HS-27A (cell line): ENCODE data around the gene NPBWR2.

ENCODE experiments used
- DNase-seq: peaks from one replicate; pipeline ENCODE4 v3.0.0-alpha.2; 2012; ENCODE audit warnings: low read depth, missing footprints

Gene NPBWR2

DNA sequence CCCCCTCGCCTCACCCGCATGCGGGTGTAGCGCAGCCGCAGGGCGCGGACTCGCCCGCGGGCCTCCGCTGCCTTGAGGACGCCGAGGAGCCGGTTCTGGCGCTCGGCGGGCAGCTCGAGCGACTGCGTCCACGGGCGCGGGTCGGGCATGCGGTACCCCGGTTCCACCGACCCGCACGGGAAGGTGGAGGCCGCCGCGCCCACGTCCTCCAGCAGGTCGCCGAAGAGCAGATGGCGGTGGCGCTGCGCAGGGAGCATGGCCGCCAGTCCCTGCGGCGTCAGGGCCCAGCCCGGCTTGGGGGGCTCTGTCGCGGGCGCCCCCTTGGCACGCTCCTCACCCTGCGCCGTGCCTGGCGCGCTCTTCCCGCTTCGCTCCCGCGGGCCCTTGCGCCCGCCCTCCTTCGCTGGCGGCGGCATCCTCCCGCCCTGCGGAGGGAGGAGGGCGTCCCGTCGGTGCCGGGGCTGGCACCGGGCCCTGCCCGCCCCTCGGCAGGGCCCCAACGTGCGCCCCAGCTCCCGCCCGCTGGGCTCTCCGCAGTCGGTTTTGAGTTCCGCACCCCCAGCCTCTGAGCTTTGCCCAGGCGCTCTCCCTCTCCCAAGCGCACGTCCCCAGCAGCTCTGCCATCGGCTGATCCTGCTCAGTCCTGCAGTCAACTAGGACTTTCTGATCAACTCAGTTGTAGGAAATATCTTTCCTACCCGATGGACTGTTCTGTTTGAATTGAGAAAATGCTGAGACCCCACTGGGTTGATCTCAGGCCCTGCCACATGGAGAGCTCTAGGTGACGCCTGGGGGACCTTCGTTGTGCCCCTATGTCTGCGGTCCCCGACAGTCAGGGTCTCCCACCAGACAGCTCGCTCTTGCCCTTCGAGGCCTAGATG lies 23.3 kb downstream of the NPBWR2 start, which contains the start of gene LKAAEAR1:
TSS of gene LKAAEAR1 (minus strand) at position 595 of the 881 bp plus-strand sequence. CDS start at position 416, 179 bp downstream.
- DNase-seq = no peak

DNA sequence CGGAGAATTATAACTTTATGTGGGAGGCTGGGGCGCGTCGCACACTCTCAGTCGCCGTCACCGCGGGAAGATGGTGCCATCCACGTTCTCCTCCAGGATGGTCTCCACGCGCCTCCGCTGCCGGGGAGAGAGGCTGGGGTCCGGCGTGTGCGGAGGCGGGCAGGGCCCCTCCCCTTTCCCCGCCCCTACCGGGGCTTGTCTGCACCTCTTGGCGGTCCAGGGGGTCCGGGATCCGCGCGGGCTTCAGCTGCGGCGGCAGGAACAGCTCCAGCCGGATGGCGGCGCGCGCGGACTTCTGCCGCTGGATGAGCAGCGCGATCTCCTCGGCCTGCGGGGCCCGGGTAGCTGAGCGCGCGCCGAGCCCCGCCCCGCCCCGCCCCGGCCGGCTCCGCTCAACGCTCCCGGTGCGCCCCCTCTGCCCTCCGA lies 24.0 kb downstream of the NPBWR2 start:
- no peak for DNase-seq

DNA sequence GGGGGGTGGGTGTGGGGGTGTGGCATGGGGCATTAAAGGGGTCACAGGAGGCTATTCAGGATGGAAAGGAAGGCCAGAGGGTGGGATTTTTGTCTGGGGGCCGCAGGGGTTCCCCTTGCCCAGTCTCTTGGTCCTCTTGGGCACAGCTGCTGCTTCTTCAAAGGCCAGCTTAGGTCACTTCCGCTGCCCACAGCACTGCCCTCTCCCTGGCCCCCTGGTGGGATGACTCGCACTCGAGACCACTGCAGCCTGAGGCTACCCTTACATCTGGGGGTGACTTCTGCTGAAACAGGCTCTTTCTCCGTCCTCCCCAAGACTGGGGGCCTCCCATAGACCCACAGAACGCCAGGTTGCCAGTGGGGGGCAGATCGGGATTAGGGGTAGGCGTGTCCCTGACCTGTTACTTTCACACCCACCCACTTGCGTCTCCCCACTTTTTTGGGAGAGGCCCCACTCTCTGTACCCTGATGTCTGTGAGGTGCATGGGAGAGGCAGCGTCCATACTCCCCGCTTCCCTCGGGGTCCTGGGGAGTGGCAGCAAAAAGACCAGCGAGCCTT lies 24.5 kb downstream of the NPBWR2 start:
- DNase-seq = no peak

DNA sequence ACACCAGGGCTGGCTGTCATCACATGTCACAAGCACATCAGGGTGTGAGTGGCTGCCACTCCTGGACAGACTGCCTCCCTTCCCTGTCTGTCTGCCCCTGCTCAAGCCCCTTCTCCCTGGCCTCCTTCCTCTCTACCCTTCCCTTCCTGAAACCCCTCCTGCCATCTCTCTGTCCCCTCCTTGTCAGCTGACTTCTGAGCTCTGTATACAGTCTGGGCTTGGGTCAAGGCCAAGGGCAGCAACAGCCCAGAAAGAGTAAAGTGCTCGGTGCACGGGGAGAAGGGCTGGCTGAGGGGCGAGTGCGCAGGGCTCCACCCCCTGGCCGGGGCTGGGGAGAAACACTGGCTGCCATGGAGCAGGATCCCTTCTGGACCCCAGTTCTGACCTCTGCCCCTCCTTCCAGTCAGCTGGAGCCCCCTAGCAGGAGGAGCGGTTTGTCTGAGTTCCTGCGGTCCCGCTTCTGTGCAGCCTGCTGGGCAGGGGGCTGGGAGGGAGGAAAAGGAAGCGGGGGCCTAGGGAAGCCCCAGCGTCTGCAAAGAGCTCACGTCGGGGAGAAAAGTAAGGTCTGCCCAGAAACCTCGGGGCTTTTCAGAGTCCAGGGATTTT lies 25.1 kb downstream of the NPBWR2 start:
- DNase-seq = no peak

DNA sequence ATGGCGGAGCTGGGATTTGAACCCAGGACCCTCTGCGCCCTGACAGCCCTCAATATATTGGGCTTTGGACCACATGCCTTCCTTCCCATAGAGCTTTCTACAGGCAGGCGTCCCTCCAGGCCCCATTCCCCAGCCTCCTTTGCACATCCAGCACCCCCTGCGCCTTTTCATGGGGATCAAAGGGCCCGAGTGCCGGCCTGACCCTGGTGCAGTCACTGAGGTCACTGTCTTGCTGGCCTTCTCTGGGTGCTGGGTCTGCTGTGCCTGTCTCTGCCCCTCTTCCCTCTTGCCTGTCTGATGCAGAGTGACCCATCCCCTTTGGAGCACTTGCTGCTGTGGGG lies 25.8 kb downstream of the NPBWR2 start:
- no peak for DNase-seq

DNA sequence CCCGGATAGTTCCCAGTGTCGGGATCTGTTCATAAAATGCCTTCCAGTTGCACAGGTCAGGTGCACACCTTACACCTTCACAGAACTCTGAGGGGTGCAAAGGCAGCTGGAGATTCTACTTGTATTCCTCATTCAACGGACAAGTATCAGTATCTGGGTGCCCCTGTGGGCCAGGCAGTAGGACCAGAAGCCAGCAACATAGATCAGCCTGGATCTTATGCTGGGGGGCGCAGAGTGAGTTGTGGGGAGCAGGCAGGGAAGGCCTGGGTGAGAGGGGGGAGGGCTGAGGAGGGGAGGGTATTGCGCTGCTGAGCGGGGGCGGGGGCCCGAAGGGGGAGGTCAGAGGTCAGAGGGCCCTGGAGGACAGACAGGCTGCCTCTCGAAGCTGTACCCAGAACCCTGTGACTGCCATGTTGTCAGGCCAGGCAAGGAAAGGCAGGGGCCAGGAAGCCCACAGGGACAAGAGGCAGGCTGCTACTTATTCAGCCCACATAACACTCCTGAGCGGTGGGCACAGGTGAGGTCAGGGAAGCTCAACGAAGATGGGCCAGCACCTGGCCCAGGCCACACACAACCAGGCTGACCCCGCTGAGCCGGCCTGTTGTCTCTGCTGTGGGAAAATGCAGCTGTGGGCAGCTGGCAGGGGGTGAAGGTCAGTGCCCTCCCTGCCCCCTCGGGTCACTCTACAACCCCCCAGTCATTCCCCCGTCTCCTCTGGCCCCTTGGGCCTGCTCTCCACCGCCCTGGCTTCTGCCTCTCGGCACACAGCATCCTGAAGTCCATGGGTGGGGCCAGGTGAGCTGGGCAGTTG lies 26.3 kb downstream of the NPBWR2 start:
- DNase-seq = no peak

DNA sequence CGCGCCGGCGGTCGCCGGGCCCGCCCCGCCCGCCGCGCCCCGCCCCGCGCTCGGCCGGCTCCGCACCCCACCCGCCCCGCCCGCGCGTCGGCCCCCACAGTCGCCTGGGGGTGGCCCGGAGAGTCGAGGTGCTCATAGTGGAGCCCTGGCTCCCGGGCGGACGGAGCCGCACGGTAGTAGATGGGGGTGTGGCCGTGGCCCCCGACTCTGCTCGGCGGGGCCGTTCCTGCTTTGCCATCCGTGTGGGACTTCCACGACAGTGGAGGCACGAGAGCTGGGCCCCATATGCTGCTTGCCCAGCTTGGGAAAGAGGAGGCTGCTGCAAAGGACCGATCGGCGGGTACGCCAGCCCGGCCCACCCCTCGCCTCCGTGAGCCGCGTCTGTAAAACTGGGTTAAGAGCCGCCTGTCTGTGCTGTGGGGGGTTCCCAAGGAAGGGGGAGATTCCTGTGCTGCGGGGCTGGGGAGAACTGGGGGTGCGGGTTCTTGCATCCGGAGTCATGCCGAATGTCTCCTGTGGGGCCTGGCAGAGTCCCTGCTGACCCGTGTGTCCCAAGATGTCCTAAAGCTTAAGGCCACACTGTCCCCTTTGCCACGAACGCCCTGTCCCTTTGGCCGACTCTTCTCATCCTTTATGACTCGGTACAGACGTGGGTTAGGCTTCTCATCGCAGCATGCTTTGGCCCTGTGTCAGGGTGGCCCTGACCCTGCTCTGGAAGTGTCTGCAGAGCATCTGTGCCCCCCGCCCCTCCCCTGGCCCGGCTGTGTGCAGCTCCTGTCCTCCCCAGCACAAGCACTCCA lies 27.2 kb downstream of the NPBWR2 start, which contains the start of gene OPRL1:
TSS of gene OPRL1 (plus strand) at position 70 of the 800 bp plus-strand sequence. CDS start 12,639 bp downstream, outside the sequence.
- no peak for DNase-seq

DNA sequence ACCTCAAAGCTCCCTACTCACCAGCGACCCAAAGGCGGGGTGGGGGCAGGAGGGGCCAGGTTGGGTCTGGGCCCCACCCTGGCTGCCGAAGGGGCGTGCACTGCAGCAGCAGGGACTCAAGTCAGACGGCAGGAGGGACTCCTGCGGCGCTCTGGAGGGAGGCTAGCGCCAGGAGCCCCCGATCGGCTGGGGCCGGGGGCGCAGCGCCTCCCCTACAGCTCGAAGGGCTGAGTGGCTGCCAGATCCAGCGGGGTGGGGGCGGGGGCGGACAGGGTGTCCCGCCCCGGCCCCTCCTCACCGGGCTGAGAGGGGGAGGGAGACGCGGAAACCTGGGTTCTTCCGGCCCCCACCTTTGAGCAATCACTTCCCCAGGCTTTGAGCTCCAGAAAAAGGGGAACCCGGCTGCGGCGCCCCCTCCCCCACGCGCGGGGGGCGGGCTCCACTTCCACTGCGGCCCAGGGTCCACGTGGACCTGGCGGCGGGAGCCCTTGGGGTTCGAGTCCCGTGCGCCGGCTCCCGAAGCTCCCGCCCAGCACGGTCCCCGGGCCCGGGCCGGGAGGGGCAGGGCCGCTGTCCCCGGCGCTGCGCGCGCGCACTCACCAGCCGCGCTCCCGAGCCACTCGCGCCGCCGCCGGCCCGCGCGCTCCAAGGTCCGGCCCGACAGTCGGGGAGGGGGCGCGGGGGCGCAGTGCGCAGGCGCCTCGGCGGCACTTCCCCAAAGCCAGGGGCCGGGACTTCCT lies 27.9 kb downstream of the NPBWR2 start, which contains the start of gene RGS19:
TSS of gene RGS19 (minus strand) at position 246 of the 740 bp plus-strand sequence. CDS start 2,632 bp downstream, outside the sequence.
- DNase-seq = no peak

DNA sequence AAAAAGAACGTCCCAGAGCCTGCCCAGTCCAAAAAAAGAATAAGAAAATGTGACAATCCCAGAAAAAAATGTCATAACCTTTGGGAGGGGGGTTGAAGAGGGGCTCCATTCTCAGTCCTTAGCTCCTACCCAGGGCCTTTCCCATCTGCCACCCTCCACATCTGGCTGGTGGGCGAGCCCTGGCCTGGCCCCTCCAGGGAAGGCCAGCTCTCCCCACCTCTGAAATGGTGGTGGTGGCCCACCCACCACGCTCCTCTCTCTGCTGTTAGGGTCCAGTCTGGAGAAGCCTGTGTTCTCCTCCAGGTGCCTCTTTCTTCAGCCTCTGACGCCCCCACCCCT lies 28.5 kb downstream of the NPBWR2 start:
- no peak for DNase-seq

DNA sequence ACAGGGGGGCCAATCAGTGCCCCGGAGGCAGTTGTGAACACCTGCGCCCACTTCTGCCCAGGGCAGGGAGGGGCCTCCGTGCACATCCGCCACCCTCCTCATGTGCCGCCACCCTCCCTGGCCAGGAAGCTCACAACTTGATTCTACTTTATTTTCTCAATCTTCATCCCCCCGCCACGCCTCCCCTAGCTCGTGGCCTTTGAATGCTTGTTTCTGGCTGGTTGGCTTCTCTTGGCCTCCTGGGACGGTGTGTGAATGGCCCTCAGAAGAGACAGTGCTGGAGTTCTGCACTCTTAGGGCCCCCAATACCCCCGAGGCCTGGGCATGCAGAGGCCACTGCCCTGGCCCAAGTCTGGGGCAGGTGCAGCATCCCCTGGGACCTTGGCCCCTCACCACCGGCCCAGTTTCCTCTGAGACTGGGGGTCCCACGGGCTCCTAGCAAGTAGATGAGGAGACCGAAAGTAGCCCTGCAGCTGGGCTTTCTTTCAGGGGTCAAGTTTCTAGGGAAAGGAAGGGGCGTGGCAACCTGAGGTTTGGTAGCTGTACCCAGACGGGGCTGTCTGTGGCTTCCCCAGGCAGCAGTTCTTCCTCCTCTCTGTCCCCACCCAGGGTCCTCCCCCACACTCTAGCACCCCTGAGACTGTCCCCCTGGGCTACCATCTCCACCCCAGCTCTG lies 29.4 kb downstream of the NPBWR2 start:
- no peak for DNase-seq

DNA sequence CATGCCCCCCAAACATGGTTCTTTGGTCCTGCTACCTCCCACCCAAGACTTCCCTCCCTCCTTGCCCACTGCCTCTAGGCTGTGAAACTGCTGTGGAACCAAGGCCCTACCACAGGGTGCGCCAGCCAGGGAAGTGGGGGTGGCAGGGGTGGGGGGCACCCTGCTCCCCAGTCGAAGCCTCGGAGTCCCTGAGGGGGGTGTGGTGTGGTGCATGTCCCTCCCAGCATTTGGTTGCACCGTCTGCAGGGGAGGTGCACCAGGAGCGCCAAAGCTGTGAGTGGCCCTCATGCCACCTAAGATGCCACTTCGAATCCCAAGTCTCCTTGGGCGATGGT lies 29.9 kb downstream of the NPBWR2 start:
- no peak for DNase-seq

DNA sequence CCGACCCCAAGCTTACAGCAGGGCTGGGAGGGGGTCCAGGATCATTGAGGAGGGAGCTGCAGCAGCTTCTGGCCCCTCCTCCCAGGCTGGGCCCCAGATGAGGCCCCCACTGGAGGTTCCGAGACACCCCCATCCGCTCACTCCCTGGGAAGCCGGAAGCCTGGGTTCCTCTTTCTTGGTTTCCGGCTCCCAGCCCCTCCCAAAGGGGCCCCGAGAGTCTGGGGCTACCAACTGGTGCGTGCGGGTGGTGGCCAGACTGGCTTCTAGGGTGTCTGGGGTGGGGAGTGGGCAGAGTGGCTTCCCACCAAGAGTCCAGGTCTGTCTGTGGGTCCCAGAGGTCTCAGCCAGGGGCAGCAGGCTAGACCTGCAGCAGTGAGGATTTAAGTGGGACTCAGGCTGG lies 30.3 kb downstream of the NPBWR2 start:
- no peak for DNase-seq

DNA sequence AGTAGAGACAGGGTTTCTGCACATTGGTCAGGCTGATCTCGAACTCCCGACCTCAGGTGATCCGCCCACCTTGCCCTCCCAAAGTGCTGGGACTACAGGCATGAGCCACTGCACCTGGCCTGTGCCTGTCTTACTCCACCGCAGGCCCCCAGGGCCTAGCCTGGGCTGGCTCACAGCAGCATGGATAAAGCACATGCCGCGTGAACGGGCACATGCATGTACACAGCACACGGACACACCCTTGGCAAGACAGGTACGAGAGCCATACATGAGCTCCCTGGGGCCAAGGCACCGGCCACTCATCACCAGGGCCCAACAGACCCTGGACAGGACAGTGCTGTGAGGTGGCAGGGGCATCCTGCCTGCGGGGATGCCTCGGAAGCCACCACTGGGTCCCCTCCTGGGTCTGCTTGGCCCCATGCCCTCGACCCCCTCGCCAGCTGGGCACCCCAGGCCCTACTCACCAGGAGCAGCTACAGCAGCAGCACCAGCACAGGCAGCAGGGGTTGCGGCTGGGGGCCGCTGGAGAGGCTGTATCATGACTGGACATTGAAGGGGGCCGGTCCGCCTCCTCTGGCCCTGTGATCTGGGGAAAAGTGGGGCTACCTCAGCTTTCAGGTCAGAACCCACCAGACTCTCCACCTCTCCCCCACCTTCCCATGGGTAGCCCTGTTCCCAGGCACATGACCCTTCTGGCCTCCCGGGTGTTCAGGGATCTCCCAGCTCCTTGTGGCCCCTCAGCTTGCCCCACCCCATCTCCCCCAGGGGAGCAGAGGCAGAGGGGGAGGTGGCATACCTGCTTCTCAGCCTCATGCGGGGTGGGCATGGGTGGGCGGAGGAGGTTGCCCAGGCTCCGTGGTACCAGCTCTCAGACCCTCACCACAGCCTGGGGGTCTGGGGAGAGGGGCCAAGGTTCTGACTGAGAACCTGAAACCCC lies 31.0 kb downstream of the NPBWR2 start:
- no peak for DNase-seq

DNA sequence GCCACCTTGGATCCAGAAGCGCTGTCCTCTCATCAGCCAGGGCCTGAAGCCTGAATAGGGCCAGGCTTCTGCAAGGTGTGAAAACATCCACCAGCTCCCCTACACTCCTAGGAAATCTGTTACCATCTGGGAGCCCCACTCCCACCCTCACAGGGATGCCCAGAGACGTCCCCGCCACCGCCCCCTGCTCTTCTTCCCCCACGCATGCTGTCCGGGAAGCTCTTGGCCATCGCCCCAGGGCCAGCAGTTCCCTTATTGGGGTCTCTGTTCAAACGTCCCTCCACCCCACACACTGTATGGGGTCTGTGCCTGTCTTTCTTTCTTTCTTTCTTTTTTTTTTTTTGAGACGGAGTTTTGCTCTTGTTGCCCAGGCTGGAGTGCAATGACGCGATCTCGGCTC lies 31.8 kb downstream of the NPBWR2 start:
- no peak for DNase-seq

DNA sequence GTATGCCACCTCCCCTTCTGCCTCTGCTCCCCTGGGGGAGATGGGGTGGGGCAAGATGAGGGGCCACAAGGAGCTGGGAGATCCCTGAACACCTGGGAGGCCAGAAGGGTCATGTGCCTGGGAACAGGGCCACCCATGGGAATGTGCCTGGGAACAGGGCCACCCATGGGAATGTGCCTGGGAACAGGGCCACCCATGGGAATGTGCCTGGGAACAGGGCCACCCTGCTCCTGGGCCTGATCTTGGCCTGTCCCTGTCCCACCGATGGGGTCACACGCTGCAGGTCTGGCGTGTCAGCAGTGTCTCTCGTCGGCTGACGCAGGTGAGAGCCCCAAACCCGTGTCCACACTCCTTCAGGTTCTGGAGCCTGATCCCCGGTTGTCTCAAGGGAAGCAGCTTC lies 32.4 kb downstream of the NPBWR2 start:
- no peak for DNase-seq

DNA sequence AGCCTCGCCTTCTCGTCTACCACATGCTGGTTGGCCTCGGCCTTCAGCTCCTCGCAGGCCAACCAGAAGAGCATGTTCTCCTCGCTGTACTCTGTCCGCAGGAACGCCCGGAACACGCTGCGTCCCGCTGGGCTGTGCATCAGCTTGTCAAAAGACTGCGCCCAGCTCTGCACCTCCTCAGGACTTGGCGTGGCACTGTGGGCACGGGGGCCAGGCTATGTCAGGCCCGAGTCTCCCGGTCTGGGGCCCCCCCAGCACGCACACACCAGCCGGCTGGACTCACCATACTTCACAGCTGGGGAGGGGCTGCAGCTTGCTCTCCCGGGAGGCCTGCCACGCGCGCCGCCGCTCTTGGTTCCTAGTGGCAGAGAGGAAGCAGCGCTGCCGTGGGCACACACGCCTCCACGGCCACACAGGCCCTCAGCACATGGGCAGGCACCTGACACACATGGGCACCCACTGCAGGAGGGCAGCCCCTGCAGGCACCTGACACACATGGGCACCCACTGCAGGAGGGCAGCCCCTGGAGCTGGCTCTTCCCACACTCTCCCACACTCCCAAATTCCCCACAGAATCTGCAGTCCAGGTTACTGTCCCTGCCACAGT lies 33.1 kb downstream of the NPBWR2 start:
- DNase-seq = no peak

DNA sequence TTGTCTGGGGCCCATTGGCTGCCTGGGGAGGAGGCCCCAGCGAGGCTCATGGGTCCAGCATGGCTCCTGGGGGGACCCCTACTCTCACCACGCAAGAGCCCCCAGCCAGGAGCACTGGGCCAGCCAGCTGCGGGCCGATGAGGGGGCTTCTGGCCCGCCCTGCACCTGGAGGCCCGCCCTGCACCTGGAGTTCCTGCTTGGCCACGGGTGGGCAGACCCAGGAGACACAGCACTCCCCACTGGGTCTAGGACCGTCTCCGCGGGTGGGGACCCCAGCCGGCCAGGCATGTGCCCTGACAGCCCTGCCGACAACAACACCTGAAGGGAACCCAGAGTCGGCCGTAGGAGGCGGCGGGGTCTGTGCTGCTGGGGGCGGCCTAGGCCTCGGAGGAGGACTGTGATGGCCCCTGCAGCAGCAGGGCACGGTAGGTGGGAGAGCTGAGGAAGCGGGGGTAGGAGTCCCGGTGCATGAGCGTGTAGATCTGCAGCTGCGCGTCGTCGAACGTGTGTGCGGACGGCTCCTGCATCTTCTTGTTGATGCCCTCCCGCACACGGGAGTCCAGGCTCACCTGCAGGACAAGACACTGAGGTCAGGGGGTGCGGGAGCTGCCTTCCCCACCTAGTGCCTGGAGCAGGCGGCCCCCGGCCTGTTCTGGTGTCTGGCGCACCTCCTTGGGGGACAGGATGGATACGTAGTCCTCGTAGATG lies 33.7 kb downstream of the NPBWR2 start:
- DNase-seq = no peak

DNA sequence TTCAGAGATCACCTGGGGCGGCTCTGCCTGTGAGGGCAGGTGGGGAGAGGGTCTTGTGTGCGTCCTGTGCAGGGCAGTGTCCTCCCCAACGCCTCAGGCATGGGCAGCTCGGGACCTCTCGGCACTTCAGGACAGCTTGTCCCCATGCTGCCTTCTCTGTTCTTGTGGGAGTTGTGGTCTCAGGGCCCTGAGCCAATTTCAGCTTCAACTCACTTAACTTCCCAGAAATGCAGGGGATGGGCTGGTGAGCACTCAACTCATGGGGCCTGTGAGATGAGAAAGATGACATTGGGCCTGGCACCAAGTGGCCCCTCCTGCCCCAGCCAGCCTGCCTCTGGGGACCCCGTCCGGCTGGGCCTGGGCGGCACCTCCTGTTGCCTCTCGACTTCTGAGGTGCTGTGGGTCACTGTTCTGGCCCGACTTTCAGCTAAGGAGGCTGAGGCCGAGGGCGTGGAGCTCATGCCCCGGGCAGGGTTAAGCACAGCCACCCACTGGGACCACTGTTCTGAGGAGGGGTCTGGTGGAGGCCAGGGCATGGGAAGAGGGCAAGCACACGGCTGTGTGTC lies 34.8 kb downstream of the NPBWR2 start:
- DNase-seq = no peak
